ENCODE measurements around the gene ST6GALNAC2.

Gene ST6GALNAC2

DNA sequence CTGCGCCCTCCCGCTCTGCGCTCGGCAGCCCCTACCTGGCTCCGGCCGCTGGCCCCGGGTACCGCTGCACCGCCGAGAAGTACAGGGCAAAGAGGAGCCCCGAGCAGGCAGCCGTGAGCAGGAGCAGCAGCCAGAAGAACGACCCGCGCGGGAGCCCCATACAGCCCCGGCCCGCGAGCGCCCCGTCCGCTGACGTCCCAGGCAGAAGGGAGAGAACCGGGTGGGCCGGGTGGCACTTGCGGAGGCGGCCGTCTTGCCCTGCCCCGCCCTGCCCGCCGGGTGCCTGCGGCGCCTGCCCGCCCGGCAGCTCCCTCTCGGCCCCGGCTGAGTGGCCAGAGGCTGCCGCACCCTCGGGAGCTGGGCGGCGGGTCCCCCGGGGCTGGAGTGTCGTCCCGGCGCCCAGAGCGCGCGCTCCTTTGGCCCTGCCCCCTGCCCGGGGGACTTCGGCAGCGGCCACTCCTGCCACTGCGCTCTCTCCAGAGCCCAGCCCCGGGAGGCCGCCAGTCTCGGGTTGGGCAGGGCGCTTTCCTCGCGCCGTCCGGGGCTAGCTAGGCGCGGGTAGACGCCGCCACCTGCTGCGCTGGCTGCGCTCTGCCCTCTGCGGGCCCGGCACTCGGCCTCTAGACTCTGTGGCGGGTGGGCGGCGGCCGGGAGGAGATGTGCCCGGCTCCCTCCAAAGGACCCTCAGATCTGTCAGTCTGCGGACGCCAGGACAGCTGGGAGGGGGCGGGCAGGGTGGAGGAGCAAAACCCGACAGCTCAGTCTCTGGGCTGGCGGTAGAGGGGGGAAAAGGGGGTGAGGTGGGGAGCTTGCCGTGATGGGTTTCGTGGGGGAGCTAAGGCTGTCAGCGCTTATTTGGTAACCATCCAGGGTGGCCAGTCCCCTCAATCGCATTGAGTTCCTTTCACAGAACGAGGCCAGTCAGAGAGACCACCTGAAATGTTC is at the start of gene ST6GALNAC2:
ST6GALNAC2 (minus strand) TSS at position 212 of the 945 bp plus-strand sequence; CDS start at position 160, 52 bp downstream.
- TF ChIP-seq, protein P1, sequence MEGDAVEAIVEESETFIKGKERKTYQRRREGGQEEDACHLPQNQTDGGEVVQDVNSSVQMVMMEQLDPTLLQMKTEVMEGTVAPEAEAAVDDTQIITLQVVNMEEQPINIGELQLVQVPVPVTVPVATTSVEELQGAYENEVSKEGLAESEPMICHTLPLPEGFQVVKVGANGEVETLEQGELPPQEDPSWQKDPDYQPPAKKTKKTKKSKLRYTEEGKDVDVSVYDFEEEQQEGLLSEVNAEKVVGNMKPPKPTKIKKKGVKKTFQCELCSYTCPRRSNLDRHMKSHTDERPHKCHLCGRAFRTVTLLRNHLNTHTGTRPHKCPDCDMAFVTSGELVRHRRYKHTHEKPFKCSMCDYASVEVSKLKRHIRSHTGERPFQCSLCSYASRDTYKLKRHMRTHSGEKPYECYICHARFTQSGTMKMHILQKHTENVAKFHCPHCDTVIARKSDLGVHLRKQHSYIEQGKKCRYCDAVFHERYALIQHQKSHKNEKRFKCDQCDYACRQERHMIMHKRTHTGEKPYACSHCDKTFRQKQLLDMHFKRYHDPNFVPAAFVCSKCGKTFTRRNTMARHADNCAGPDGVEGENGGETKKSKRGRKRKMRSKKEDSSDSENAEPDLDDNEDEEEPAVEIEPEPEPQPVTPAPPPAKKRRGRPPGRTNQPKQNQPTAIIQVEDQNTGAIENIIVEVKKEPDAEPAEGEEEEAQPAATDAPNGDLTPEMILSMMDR (IDR thresholded peaks at IDR 0.05), result peak; percentile 32; the same call in 1 of the 2 replicates

DNA sequence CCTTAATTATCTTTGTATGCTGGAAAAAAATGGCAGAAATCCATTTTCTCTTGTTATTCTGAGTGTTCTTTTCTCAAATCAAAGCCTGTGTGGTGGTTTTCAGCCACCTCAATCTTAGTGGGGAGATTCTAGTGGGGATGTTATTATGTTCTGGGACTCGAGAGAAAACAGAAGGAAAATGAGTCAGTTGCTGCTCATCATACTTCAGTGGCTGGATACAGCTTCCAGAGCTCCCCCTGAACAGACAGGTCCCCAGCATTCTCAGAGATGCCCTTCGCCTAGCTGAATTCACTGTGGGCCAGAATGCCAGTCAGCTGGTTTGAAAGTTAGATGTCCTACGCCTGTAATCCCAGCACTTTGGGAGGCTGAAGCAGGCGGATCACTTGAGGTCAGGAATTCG is 49.4 kb upstream of the ST6GALNAC2 start:
- TF ChIP-seq, protein P1 (IDR thresholded peaks at IDR 0.05), result no peak

DNA sequence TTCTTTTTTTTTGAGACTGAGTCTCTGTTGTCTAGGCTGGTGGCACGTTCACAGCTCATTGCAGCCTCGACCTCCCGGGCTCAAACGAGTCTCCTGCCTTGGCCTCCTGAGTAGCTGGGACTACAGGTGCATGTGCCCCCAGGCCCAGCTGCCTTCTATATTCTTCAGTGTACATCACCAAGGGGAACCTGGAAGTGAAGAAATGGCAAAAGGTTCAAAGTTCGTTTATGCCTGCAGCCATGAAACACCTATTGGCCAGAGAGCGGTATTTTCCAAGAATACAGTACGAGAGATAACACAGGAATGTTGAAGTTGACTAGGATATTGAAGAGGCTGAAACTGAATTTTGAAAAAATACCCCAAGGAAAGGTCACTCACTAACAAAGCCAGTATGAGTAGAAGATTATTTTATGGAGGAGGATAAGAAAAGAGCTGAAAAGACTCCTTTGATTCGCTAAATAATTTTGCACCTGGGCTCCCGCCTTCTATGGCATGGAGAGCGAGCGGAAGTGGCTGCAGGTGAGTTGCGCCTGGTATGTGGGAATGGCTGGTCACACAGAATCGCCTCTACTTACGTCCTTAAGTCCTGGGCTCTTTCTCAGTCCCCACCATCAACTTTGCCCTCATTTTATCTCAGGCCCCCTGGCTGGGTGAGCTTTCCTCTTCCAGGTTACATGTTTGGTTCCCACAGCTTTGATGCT is 48.1 kb upstream of the ST6GALNAC2 start:
- TF ChIP-seq, protein P1 (IDR thresholded peaks at IDR 0.05), result no peak

GRCh38 chr17:76631821-76632565 is 46.3 kb upstream of the ST6GALNAC2 start:
- TF ChIP-seq, protein P1 (IDR thresholded peaks at IDR 0.05), result no peak

DNA sequence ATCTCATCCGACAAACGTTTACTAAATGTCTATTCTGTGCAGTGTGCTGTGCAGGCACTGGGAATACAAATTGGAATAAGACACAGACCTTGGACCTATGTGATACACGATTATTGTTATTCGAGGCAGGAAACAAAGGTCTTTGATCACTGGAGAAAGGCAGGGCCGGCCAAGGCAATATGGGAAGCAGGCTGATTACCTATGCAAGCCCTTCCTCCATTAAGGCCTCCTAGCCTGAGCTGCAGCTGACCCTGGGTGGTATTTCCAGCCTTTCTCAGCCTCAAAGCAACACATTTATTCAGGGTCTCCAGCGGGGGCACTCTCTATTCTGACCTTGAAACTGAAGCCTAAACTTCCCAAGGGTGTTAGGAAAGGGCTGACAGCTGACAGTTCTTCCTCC is 44.5 kb upstream of the ST6GALNAC2 start:
- TF ChIP-seq, protein P1 (IDR thresholded peaks at IDR 0.05), result no peak

GRCh38 chr17:76627510-76627909 is 41.9 kb upstream of the ST6GALNAC2 start:
- TF ChIP-seq, protein P1 (IDR thresholded peaks at IDR 0.05), result no peak

GRCh38 chr17:76626442-76626841 is 40.8 kb upstream of the ST6GALNAC2 start:
- TF ChIP-seq, protein P1 (IDR thresholded peaks at IDR 0.05), result no peak

Measured in LNCAP (cell line).